ENCODE data around the gene STX18.
A peak's percentile ranks its signal among the peaks of the same experiment; 100 is the strongest.

STX18 gene

DNA sequence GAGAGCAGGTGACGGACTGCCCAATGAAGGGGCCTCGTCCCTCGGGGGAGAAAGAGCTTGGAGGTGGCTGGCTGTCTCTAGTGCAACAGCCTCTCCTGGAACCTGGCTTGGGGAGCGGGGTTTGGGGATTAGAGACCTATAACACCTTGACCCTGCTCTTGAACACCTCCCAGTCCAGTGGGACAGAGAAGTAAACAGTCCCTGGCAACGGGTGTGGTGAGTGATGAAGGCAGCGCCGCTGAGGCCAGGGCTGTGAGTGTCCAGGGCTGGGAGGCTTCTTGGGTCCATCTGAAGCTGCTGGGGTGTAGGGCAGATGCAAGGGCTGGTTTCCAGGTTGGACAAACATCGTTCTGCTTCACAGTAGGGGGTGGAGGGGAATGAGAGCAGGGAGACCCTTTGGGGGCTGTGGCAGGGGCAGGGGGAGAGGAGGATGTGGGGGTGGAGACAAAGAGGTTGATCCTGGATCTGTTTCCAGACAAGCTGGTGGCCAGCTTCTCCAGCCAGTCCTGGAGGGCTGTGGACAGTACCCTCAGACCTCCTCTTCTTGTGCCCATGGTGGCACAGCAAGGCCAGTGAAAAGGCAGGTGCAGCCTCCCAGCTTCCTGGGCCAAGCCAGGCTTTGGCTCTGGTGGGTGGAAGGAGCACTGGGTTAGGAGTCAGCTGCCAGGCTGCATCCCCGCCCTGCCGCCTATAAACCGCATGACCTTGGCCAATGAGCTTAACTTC lies 151.2 kb downstream of the STX18 start:
- DNase-seq (ENCODE audit: low spot score) = no peak
- TF ChIP-seq, protein P1, sequence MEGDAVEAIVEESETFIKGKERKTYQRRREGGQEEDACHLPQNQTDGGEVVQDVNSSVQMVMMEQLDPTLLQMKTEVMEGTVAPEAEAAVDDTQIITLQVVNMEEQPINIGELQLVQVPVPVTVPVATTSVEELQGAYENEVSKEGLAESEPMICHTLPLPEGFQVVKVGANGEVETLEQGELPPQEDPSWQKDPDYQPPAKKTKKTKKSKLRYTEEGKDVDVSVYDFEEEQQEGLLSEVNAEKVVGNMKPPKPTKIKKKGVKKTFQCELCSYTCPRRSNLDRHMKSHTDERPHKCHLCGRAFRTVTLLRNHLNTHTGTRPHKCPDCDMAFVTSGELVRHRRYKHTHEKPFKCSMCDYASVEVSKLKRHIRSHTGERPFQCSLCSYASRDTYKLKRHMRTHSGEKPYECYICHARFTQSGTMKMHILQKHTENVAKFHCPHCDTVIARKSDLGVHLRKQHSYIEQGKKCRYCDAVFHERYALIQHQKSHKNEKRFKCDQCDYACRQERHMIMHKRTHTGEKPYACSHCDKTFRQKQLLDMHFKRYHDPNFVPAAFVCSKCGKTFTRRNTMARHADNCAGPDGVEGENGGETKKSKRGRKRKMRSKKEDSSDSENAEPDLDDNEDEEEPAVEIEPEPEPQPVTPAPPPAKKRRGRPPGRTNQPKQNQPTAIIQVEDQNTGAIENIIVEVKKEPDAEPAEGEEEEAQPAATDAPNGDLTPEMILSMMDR (IDR thresholded peaks at IDR 0.05; ENCODE audit: extremely low read depth, missing control alignments) = no peak

DNA sequence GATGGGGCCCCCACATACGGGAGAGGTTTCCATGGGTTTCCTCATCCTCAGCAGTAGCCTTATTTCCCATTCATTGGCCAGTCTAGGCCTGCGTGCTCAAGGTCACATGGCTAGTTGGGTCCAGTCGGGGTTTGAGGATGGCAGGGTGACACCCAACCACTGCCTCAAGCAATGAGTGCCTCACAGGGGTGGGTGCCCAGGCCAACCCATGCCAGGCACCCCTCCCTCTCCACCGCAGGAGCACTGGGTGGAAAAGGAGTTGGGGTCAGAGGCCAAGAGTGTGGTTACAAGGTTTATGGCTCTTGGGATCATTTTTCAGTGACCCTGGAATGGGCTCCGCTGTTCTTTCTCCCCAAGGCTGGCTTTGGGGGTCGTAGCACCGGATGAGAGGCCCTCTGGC lies 151.8 kb downstream of the STX18 start:
- no peak for DNase-seq (ENCODE audit: low spot score)
- TF ChIP-seq, protein P1 (IDR thresholded peaks at IDR 0.05; ENCODE audit: extremely low read depth, missing control alignments) = no peak

DNA sequence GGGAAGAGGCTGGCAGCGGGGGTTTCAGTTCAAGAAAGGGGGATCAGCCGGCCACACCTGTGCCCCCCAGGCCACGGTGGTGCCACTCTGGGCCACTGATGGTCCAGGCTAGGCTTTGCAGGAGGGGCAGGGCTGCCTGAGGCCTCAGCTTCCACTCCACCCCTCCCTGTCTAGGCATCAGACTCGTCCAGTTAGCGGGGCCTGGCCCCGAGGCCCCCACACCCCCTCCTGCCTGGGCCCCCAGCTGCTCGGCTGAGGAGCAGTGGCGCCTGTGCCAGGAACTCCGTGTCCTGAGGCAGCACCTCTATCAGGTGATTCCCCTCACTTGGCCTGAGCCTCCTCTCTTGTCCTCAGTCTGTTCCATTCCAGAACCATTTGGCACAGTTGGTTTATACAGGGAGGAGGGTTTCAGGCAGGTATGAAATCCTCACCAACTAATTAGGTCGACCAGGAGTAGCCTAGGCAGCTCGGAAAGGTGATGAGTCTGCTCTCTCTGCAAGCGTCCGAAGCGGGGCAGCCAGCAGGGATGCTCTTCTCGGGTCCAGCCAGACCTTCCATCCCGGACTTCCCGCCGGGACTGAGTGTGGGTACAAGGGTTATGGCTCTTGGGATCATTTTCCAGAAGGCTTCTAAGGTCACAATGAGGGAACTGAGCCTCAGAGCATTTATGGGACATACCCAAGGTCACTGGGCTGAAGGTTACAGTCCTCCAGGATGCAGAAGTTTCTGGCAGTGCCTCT lies 152.8 kb downstream of the STX18 start:
- TF ChIP-seq, protein P1 (IDR thresholded peaks at IDR 0.05; ENCODE audit: extremely low read depth, missing control alignments) = no peak
- no peak for DNase-seq (ENCODE audit: low spot score)

DNA sequence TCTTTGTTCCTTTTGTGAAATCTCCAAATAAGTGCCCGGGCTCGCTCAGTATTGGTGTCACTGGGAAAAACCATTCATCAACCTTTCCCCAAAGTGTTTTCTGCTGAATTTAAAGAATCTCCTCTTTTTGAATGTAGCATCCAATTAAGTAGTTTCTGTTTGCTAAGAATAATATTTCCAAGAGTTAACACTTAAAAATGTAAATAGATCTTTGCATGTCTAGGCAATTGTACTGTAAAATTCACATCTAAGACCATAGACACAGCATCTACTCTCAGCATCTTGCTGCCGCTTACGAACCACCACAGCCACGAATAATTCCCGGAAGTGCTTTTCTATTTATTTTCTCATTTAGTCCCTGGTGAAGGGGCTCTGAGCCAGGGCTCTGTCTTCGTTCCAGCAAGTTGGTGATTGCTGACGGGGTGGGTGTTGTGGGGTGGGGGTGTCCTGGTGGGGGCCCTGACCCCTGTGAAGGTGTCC lies 153.5 kb downstream of the STX18 start:
- TF ChIP-seq, protein P1 (IDR thresholded peaks at IDR 0.05; ENCODE audit: extremely low read depth, missing control alignments) = no peak
- DNase-seq (ENCODE audit: low spot score) = no peak

DNA sequence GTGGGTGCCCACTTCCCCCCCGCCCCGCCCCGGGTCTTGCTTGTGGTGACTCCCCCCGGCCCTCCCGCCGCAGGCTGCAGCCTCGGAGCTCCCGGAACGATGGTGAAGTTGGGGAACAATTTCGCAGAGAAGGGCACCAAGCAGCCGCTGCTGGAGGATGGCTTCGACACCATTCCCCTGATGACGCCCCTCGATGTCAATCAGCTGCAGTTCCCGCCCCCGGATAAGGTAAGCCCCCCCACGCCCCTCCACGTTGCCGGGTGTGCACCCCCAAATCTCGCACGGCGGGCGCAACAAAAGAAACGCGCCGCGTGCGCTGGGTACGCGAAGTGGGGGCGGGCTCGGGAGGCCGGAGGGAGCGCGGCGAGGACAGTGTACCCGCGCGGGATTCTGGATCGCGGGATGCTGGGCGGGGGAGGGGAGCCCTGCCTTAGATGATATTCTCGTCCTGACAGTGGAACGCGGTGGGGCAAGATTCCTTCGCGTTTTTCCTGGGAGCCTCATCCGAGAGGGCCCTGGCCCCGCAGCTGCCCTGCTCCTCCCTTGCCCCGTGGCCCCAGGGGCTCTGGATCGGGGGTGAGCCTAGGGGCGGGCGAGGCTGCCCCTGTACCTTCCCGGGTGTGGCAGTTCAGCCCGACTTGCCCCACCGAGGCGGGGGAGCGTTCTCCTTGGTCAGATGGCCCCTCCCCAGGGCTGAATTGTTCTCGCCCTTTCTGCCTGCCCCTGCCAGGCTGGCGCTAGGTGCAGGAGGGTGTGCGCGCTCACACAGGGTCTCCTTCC lies 154.1 kb downstream of the STX18 start:
- DNase-seq (ENCODE audit: low spot score) = no peak
- TF ChIP-seq, protein P1 (IDR thresholded peaks at IDR 0.05; ENCODE audit: extremely low read depth, missing control alignments) = no peak

DNA sequence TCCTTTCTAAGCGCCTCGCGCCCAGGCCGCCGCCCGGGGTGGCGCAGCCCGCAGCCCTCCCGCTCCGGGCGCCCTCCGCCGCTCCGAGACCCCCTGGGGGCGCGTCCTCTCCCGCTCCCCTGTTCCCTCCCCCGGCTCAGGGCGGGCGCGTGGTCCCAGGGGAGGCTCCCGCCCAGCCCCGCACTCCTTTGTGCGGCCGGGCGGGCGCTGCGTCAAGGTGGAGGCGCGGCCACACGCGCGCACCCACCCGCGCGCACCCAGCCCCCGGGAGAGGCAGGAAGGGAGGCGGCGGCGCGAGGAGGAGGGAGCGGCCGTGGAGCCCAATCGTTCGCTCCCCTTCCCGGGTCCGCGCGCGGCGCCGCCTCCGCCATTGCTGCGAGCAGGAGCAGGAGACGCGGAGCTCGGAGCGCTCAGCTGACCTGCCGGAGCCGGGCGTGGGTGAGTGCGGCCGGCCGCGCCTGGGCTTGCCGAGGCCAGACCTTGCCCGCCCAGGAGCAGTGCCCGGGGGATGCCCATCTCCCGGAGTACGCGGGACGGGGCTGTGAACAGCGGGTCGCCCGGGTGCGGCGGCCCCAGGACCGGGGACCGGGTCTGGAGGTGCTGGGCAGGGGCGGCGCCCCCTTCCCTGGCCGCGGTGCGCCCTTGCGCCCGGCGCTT lies 155.0 kb downstream of the STX18 start, which contains the start of gene NSG1:
NSG1 (plus strand) TSS at position 367 of the 657 bp plus-strand sequence. CDS start 528 bp downstream, outside the sequence.
- peak; percentile 45 for DNase-seq (ENCODE audit: low spot score)
- TF ChIP-seq, protein P1 (IDR thresholded peaks at IDR 0.05; ENCODE audit: extremely low read depth, missing control alignments) = no peak
